Natural killer cell (primary cell): ENCODE measurements around the gene MICB. TPM values are rescaled to one million over a fixed set of nuclear protein-coding genes. Genes with fewer than 3 reads are reported as not detected.

ENCODE experiments used
- ATAC-seq, 3 donors: fragments of 150-1000 bp in 2 of 3; fragments of 200-7000 bp in 1 of 3; cut with Tn5 transposase; 1 replicate in 1 of 3; 2 replicates in 2 of 3; pipeline ENCODE4 v1.10.0; 2021; ENCODE audit warnings: mild to moderate bottlenecking in 2 of 3, moderate library complexity in 2 of 3
- DNase-seq, 2 donors: peaks; one replicate each; pipeline versions ENCODE4 v3.0.0 to v3.0.0-alpha.2; 2013 to 2021; ENCODE audit warnings: mixed read lengths in 1 of 2
- H3K27ac ChIP-seq: one replicate; pipeline ENCODE4 v1.5.1; 2013; ENCODE audit warnings: mild to moderate bottlenecking, low read length
- H3K27me3 ChIP-seq: one replicate; pipeline ENCODE4 v1.6.1; 2013; ENCODE audit warnings: low read length; ENCODE audit not compliant: control insufficient read depth, insufficient read depth
- H3K36me3 ChIP-seq: one replicate; pipeline ENCODE4 v1.6.1; 2013; ENCODE audit warnings: low read length; ENCODE audit not compliant: control insufficient read depth, insufficient read depth
- H3K4me1 ChIP-seq: one replicate; pipeline ENCODE4 v1.6.1; 2013; ENCODE audit warnings: low read length; ENCODE audit not compliant: control insufficient read depth, insufficient read depth
- H3K4me3 ChIP-seq: one replicate; pipeline ENCODE4 v1.5.1; 2013; ENCODE audit warnings: low read length
- H3K9me3 ChIP-seq: one replicate; pipeline ENCODE4 v1.6.1; 2013; ENCODE audit warnings: low read length; ENCODE audit not compliant: control insufficient read depth, insufficient read depth
- H3K27ac Mint-ChIP-seq, 2 donors: one replicate each; pipeline ENCODE4 v1.8.0; 2022; ENCODE audit warnings: mild to moderate bottlenecking in 2 of 2, mixed read lengths in 2 of 2, moderate library complexity in 1 of 2
- H3K27me3 Mint-ChIP-seq, 2 donors: one replicate each; pipeline ENCODE4 v1.8.0; 2022; ENCODE audit warnings: low read depth in 2 of 2, mixed read lengths in 2 of 2
- H3K36me3 Mint-ChIP-seq: one replicate; pipeline ENCODE4 v1.8.0; 2022; ENCODE audit warnings: mixed read lengths
- H3K4me1 Mint-ChIP-seq, 2 donors: one replicate each; pipeline ENCODE4 v1.8.0; 2022; ENCODE audit warnings: mixed read lengths in 2 of 2
- H3K4me3 Mint-ChIP-seq: one replicate; pipeline ENCODE4 v1.8.0; 2022; ENCODE audit warnings: mild to moderate bottlenecking, moderate library complexity, mixed read lengths
- H3K9me3 Mint-ChIP-seq, 2 donors: one replicate each; pipeline ENCODE4 v1.8.0; 2022; ENCODE audit warnings: mixed read lengths in 2 of 2
- WGBS: methylation state at CpG from one replicate; pipeline ENCODE4 v1.1.7; 2013; ENCODE audit warnings: missing lambda C conversion rate; ENCODE audit not compliant: insufficient coverage; 5-methylcytosine and 5-hydroxymethylcytosine counted together
- intact Hi-C: fragments of 100-400 bp; cut with micrococcal nuclease; formaldehyde crosslinking; loops from one replicate; pipeline ENCODE4 v1.14.2; 2022
- total RNA-seq, 4 donors: library from RNA; stranded (reverse); fragments of 120-200 nt in 1 of 4; gene quantifications; one replicate each; pipeline versions ENCODE4 v1.2.3 to v1.2.4, GENCODE V29; 2013 to 2022
- TF ChIP-seq, protein P1 (sequence below): fragments of 200-600 bp; IDR thresholded peaks from one replicate; pipeline ENCODE4 v1.8.0; 2022; ENCODE audit warnings: antibody characterized with exemption

The MICB gene
- total RNA-seq, 3 donors from 2014 or later (not counting 1 experiment from before 2014, with no cell fraction given), result 33.5 to 39.0 (median 37.6) TPM

DNA sequence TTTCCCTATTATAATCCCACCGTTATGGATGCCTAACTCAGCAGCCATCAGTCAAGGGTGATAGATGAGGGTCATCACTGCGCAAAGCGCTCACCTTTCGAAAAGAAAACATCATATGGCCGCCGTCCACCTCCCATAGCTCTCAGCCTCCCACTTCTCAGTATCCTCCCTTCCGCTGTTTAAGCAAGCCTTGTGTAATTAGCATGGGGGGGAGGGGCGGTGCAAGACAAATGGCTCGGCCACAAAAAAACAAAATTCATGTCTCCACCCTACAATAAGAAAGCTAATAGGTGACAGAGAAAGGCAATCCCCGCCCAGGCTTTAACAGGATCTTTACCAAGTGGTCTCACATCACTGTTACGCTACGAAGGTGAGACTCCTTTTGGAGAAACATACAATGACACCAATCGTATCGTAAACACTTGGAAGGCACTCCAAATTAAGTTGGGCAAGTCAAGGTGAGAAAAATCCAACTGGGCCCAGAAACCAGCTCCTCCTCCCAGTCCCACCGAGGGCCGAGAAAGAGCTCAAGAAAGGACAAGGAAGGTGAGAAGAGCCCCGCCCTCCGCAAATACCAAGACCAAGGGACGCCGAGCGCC is 43.2 kb downstream of the MICB start:
- peak; percentile 65 to 87 for DNase-seq

DNA sequence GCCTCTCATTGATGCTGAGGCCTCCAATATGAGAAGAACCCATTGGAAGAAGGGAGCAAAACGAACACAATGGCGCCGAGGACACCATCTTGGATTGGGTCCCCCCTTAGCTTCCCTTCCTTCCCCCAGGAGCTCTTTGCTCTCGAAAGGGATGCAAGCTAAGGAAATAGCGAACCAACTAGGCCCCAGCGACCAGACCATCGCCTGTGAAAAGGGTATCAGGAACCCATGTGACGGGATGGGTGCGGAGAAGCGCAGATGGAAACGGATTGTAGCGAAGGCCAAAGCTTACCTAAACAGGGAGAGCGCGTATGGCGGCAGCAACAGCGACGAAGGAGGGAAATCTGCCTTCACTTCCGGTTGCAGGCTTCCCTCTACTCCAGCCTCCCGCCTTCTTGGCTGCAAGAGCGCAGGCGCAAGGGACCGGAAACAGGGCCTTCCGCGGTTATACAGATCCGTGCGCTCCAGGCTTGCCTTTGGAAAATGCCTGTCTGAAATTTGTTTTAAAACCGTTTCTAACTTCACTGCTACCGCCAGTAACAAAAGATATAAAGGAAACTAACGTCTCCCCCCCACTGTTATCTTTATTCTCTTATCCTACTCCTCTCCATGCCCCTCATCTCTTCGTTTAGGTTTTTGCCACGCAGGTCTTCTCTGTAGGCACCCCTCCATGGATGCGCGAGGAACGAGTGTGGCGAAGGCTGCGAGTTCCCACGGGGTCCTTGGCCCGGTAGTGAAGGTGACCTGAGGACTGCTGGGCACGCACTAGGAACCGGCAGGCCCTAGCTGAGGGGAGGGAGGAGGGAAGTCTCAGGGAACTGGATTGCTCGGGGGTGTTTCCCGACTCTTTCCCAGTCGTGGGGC is 43.9 kb downstream of the MICB start, which contains the start of gene DDX39B:
DDX39B (minus strand) TSS at position 346 of the 864 bp plus-strand sequence. CDS start 1,471 bp downstream, outside the sequence.
- peaks cover 36% of the 10 kb centered on the region for H3K4me1 ChIP-seq
- peaks cover 49 to 56% of the 10 kb centered on the region in 2 donors for H3K4me1 Mint-ChIP-seq
- no peaks in the 10 kb centered on the region for H3K27me3 Mint-ChIP-seq
- ATAC-seq (peak; percentile 69 to 86 (median 77)), DNase-seq (peak; percentile 85 to 99)
- H3K36me3 Mint-ChIP-seq, result peaks cover 24% of the 10 kb centered on the region
- peak within 1 kb of the TSS; percentile 99 for H3K4me3 Mint-ChIP-seq
- under 1% methylated on average over 43 of the region's 43 CpGs for WGBS
- no peaks in the 10 kb centered on the region for H3K9me3 Mint-ChIP-seq
- TF ChIP-seq, protein P1, sequence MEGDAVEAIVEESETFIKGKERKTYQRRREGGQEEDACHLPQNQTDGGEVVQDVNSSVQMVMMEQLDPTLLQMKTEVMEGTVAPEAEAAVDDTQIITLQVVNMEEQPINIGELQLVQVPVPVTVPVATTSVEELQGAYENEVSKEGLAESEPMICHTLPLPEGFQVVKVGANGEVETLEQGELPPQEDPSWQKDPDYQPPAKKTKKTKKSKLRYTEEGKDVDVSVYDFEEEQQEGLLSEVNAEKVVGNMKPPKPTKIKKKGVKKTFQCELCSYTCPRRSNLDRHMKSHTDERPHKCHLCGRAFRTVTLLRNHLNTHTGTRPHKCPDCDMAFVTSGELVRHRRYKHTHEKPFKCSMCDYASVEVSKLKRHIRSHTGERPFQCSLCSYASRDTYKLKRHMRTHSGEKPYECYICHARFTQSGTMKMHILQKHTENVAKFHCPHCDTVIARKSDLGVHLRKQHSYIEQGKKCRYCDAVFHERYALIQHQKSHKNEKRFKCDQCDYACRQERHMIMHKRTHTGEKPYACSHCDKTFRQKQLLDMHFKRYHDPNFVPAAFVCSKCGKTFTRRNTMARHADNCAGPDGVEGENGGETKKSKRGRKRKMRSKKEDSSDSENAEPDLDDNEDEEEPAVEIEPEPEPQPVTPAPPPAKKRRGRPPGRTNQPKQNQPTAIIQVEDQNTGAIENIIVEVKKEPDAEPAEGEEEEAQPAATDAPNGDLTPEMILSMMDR, result no peak
- no peaks in the 10 kb centered on the region for H3K27me3 ChIP-seq
- peak within 1 kb of the TSS; percentile 92 for H3K27ac ChIP-seq
- H3K27ac Mint-ChIP-seq, result peak within 1 kb of the TSS; percentile 94 to 96
- H3K9me3 ChIP-seq, result no peaks in the 10 kb centered on the region
- peak within 1 kb of the TSS; percentile 77 for H3K4me3 ChIP-seq
- H3K36me3 ChIP-seq, result peaks cover 29% of the 10 kb centered on the region
- intact Hi-C loops, result loop anchor here (1.0 to 10.0 kb wide), 5 partner anchors 49 to 290 kb away; partner anchors contain the start of genes CLIC1, CSNK2B, LY6G5B and PRRC2A

More for the DNA sequence above, 43.2 kb downstream of the MICB start:
- H3K27me3 ChIP-seq, result no peaks in the 10 kb centered on the region
- peak overlapping the region; percentile 77 for H3K4me3 ChIP-seq
- peaks cover 49 to 54% of the 10 kb centered on the region in 2 donors for H3K4me1 Mint-ChIP-seq
- peak overlapping the region; percentile 99 for H3K4me3 Mint-ChIP-seq
- H3K36me3 Mint-ChIP-seq, result peaks cover 30% of the 10 kb centered on the region
- peak; percentile 54 to 70 (median 56) for ATAC-seq
- peaks cover 29% of the 10 kb centered on the region for H3K4me1 ChIP-seq
- H3K36me3 ChIP-seq, result peaks cover 37% of the 10 kb centered on the region
- 0% methylated on average over 18 of the region's 21 CpGs for WGBS
- no peaks in the 10 kb centered on the region for H3K27me3 Mint-ChIP-seq
- H3K27ac ChIP-seq, result peak overlapping the region; percentile 92
- H3K27ac Mint-ChIP-seq, result peak overlapping the region; percentile 94 to 96
- no peaks in the 10 kb centered on the region for H3K9me3 ChIP-seq
- no peaks in the 10 kb centered on the region for H3K9me3 Mint-ChIP-seq
- TF ChIP-seq, protein P1, result no peak
- intact Hi-C loops, result loop anchor here (1.0 to 10.0 kb wide), 5 partner anchors 48 to 291 kb away; partner anchors contain the start of genes CLIC1, CSNK2B, LY6G5B and PRRC2A

DNA sequence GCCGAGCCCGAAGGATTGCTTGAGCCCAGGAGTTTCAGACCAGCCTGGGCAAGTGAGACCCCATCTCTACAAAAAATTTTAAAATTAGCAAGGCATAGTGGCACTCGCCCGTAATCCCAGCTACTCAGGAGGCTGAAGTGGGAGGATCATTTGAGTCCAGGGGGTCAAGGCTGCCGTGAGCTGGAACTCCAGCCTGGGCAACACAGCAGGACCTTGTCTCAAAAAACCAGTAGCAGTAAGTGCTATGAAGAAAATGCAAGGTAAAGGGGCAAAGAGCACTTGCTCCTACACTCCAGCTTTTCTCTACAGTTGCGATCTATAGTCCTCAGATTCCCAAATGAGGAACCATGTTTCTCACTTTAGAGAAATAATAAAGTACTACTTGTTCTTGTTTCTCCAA is 45.7 kb downstream of the MICB start:
- Mint-ChIP-seq H3K27ac (peak overlapping the region in 1 of 2 donors; percentile 96), H3K4me1 (peaks cover 62 to 63% of the 10 kb centered on the region in 2 donors), H3K36me3 (peaks cover 19% of the 10 kb centered on the region), H3K4me3 (no peak overlapping the region), H3K27me3 (no peaks in the 10 kb centered on the region), H3K9me3 (no peaks in the 10 kb centered on the region)
- WGBS, result 100% methylated on average over 5 of the region's 6 CpGs
- Histone ChIP-seq H3K27me3 (no peaks in the 10 kb centered on the region), H3K36me3 (peaks cover 17% of the 10 kb centered on the region), H3K27ac (no peak overlapping the region), H3K4me3 (no peak overlapping the region), H3K9me3 (no peaks in the 10 kb centered on the region), H3K4me1 (peaks cover 50% of the 10 kb centered on the region)
- TF ChIP-seq, protein P1, result no peak
- DNase-seq (no peak), ATAC-seq (no peak)
- intact Hi-C loops, result loop anchor here (5.0 to 10.0 kb wide), 3 partner anchors 124 to 289 kb away; partner anchors contain the start of genes CLIC1, CSNK2B and LY6G5B
